ENCODE data around the gene FBN1. TPM values are rescaled to one million over a fixed set of nuclear protein-coding genes. Genes with fewer than 3 reads are reported as not detected.
A peak's percentile ranks its signal among the peaks of the same experiment; 100 is the strongest.

The FBN1 gene
- total RNA-seq, 1 donor from 2014 or later = 102 TPM

GRCh38 chr15:48402427-48403177 is 242.9 kb downstream of the FBN1 start:
- Histone ChIP-seq H3K4me3 (no peak overlapping the region), H3K36me3 (no peaks in the 10 kb centered on the region), H3K27me3 (no peaks in the 10 kb centered on the region), H3K27ac (peak overlapping the region; percentile 6), H3K4me1 (peaks cover 18% of the 10 kb centered on the region), H3K9me3 (no peaks in the 10 kb centered on the region)
- intact Hi-C loops (cut with DNase I) = no loop called here
- TF ChIP-seq POLR2A (IDR thresholded peaks at IDR 0.05) (no peak), CTCF (IDR thresholded peaks at IDR 0.05) (no peak), POLR2AphosphoS5 (IDR thresholded peaks at IDR 0.05; ENCODE audit: insufficient read depth in 1 of 2, low read depth in 1 of 2) (no peak)
- peak in 1 of 2 donors; percentile 47 for DNase-seq (ENCODE audit: extremely low spot score in 2 of 2)

GRCh38 chr15:48400086-48400485 is 245.4 kb downstream of the FBN1 start:
- no peak for TF ChIP-seq CTCF (IDR thresholded peaks at IDR 0.05)
- no peak for TF ChIP-seq POLR2A (IDR thresholded peaks at IDR 0.05)
- TF ChIP-seq POLR2AphosphoS5 (IDR thresholded peaks at IDR 0.05; ENCODE audit: insufficient read depth in 1 of 2, low read depth in 1 of 2) = no peak
- peak overlapping the region; percentile 34 for H3K27ac ChIP-seq
- intact Hi-C loops (cut with DNase I) = no loop called here
- no peaks in the 10 kb centered on the region for H3K36me3 ChIP-seq
- no peaks in the 10 kb centered on the region for H3K27me3 ChIP-seq
- H3K4me1 ChIP-seq = peaks cover 23% of the 10 kb centered on the region
- H3K4me3 ChIP-seq = no peak overlapping the region
- DNase-seq (ENCODE audit: extremely low spot score in 2 of 2) = peak in 1 of 2 donors; percentile 13
- H3K9me3 ChIP-seq = no peaks in the 10 kb centered on the region

- Histone ChIP-seq H3K36me3 (no peaks in the 10 kb centered on the region), H3K27me3 (no peaks in the 10 kb centered on the region), H3K27ac (peak overlapping the region; percentile 67), H3K4me1 (peaks cover 41% of the 10 kb centered on the region), H3K4me3 (no peak overlapping the region), H3K9me3 (no peaks in the 10 kb centered on the region)
- peak in 1 of 2 donors; percentile 80 for DNase-seq (ENCODE audit: extremely low spot score in 2 of 2)
- intact Hi-C loops (cut with DNase I) = no loop called here
- TF ChIP-seq POLR2AphosphoS5 (IDR thresholded peaks at IDR 0.05; ENCODE audit: insufficient read depth in 1 of 2, low read depth in 1 of 2) (no peak), POLR2A (IDR thresholded peaks at IDR 0.05) (no peak), CTCF (IDR thresholded peaks at IDR 0.05) (no peak)
These were observed 247.7 kb downstream of the FBN1 start for GRCh38 chr15:48397841-48398240.

GRCh38 chr15:48396020-48396419 is 249.5 kb downstream of the FBN1 start:
- no peaks in the 10 kb centered on the region for H3K9me3 ChIP-seq
- H3K27ac ChIP-seq = peak overlapping the region; percentile 89
- H3K4me3 ChIP-seq = no peak overlapping the region
- H3K36me3 ChIP-seq = no peaks in the 10 kb centered on the region
- no peaks in the 10 kb centered on the region for H3K27me3 ChIP-seq
- intact Hi-C loops (cut with DNase I) = no loop called here
- DNase-seq (ENCODE audit: extremely low spot score in 2 of 2) = peak in 1 of 2 donors; percentile 87
- TF ChIP-seq CTCF (IDR thresholded peaks at IDR 0.05) (no peak), POLR2A (IDR thresholded peaks at IDR 0.05) (no peak), POLR2AphosphoS5 (IDR thresholded peaks at IDR 0.05; ENCODE audit: insufficient read depth in 1 of 2, low read depth in 1 of 2) (no peak)
- H3K4me1 ChIP-seq = peaks cover 49% of the 10 kb centered on the region

- Histone ChIP-seq H3K4me1 (peaks cover 49% of the 10 kb centered on the region), H3K9me3 (no peaks in the 10 kb centered on the region), H3K4me3 (no peak overlapping the region), H3K27me3 (no peaks in the 10 kb centered on the region), H3K36me3 (no peaks in the 10 kb centered on the region), H3K27ac (peak overlapping the region; percentile 89)
- intact Hi-C loops (cut with DNase I) = no loop called here
- DNase-seq (ENCODE audit: extremely low spot score in 2 of 2) = peak in 1 of 2 donors; percentile 94
- TF ChIP-seq POLR2AphosphoS5 (IDR thresholded peaks at IDR 0.05; ENCODE audit: insufficient read depth in 1 of 2, low read depth in 1 of 2) (peak in 1 of 2 donors; percentile 64), CTCF (IDR thresholded peaks at IDR 0.05) (no peak), POLR2A (IDR thresholded peaks at IDR 0.05) (no peak)
These were observed 249.9 kb downstream of the FBN1 start for GRCh38 chr15:48395521-48396011.

Measured in vagina (tissue), 2 donors.